ENCODE results near the gene CDH5.

CDH5 gene

GRCh38 chr16:66352304-66352703, 14.2 kb upstream of the CDH5 start:
- no peaks in the 10 kb centered on the region for H3K9me2 ChIP-seq (replicated peaks; ENCODE audit: insufficient read depth, low read length)
- H3K36me3 ChIP-seq (ENCODE audit: low read length) = no peaks in the 10 kb centered on the region
- H3F3A ChIP-seq (ENCODE audit: insufficient read depth) = no peaks in the 10 kb centered on the region
- no peak overlapping the region for H3K4me2 ChIP-seq (ENCODE audit: low read depth, low read length, poor library complexity, severe bottlenecking)
- H3K9me3 ChIP-seq (ENCODE audit: insufficient read depth, low read length) = no peaks in the 10 kb centered on the region
- H2AFZ ChIP-seq (ENCODE audit: low read depth, low read length, severe bottlenecking) = no peak overlapping the region
- TF ChIP-seq EZH2phosphoT487 (conservative IDR thresholded peaks at IDR 0.05; ENCODE audit: low read length) = no peak
- TF ChIP-seq CTCF (IDR thresholded peaks at IDR 0.05; ENCODE audit: insufficient read depth, low read length, poor library complexity, severe bottlenecking) = no peak
- H3K79me2 ChIP-seq (ENCODE audit: insufficient read depth, low read length) = no peaks in the 10 kb centered on the region
- H3K9ac ChIP-seq (ENCODE audit: low read length) = no peak overlapping the region
- no peaks in the 10 kb centered on the region for H3K27me3 ChIP-seq (ENCODE audit: low read length)
- no peak overlapping the region for H3K4me3 ChIP-seq (ENCODE audit: insufficient read depth, low read length, poor library complexity, severe bottlenecking)
- no peak overlapping the region for H3K27ac ChIP-seq (ENCODE audit: low read depth, low read length)
- no peaks in the 10 kb centered on the region for H4K20me1 ChIP-seq (ENCODE audit: low read depth, low read length)

- no peaks in the 10 kb centered on the region for H3K9me2 ChIP-seq (replicated peaks; ENCODE audit: insufficient read depth, low read length)
- no peak for TF ChIP-seq EZH2phosphoT487 (conservative IDR thresholded peaks at IDR 0.05; ENCODE audit: low read length)
- no peak for TF ChIP-seq CTCF (IDR thresholded peaks at IDR 0.05; ENCODE audit: insufficient read depth, low read length, poor library complexity, severe bottlenecking)
- no peak overlapping the region for H3K4me3 ChIP-seq (ENCODE audit: insufficient read depth, low read length, poor library complexity, severe bottlenecking)
- no peaks in the 10 kb centered on the region for H3K79me2 ChIP-seq (ENCODE audit: insufficient read depth, low read length)
- no peak overlapping the region for H3K9ac ChIP-seq (ENCODE audit: low read length)
- no peaks in the 10 kb centered on the region for H4K20me1 ChIP-seq (ENCODE audit: low read depth, low read length)
- no peak overlapping the region for H3K27ac ChIP-seq (ENCODE audit: low read depth, low read length)
- no peaks in the 10 kb centered on the region for H3F3A ChIP-seq (ENCODE audit: insufficient read depth)
- no peak overlapping the region for H2AFZ ChIP-seq (ENCODE audit: low read depth, low read length, severe bottlenecking)
- no peaks in the 10 kb centered on the region for H3K36me3 ChIP-seq (ENCODE audit: low read length)
- H3K27me3 ChIP-seq (ENCODE audit: low read length) = no peaks in the 10 kb centered on the region
- H3K9me3 ChIP-seq (ENCODE audit: insufficient read depth, low read length) = no peaks in the 10 kb centered on the region
- no peak overlapping the region for H3K4me2 ChIP-seq (ENCODE audit: low read depth, low read length, poor library complexity, severe bottlenecking)
These were observed 13.4 kb upstream of the CDH5 start for GRCh38 chr16:66353055-66353454.

- Histone ChIP-seq H3K27me3 (ENCODE audit: low read length) (no peaks in the 10 kb centered on the region), H2AFZ (ENCODE audit: low read depth, low read length, severe bottlenecking) (no peak overlapping the region), H3K9me3 (ENCODE audit: insufficient read depth, low read length) (no peaks in the 10 kb centered on the region), H3F3A (ENCODE audit: insufficient read depth) (no peaks in the 10 kb centered on the region), H3K79me2 (ENCODE audit: insufficient read depth, low read length) (no peaks in the 10 kb centered on the region), H3K4me2 (ENCODE audit: low read depth, low read length, poor library complexity, severe bottlenecking) (no peak overlapping the region), H4K20me1 (ENCODE audit: low read depth, low read length) (no peaks in the 10 kb centered on the region), H3K4me3 (ENCODE audit: insufficient read depth, low read length, poor library complexity, severe bottlenecking) (no peak overlapping the region), H3K27ac (ENCODE audit: low read depth, low read length) (no peak overlapping the region), H3K36me3 (ENCODE audit: low read length) (no peaks in the 10 kb centered on the region), H3K9ac (ENCODE audit: low read length) (no peak overlapping the region), H3K9me2 (replicated peaks; ENCODE audit: insufficient read depth, low read length) (no peaks in the 10 kb centered on the region)
- no peak for TF ChIP-seq EZH2phosphoT487 (conservative IDR thresholded peaks at IDR 0.05; ENCODE audit: low read length)
- TF ChIP-seq CTCF (IDR thresholded peaks at IDR 0.05; ENCODE audit: insufficient read depth, low read length, poor library complexity, severe bottlenecking) = no peak
These were observed 12.2 kb upstream of the CDH5 start for GRCh38 chr16:66354034-66354909.

All from SU-DHL-6 (cell line).